Measurements from ENCODE around the gene LYRM4. TPM values are rescaled to one million over a fixed set of nuclear protein-coding genes. Genes with fewer than 3 reads are reported as not detected.

LYRM4 gene
- total and polyA plus RNA-seq, 9 of the 15 experiments (the other 6 are each of a cell fraction or from before 2014, with no cell fraction given), result 24.2 to 69.4 (median 41.8) TPM

- Histone ChIP-seq H3K9ac (ENCODE audit: insufficient read depth in 1 of 2, low read depth in 2 of 2, low read length in 2 of 2) (no peak overlapping the region), H3K79me2 (ENCODE audit: control insufficient read depth, insufficient read depth, low read length) (0 out of 3 replicates have a peak, but pooled peaks cover 6% of the 10 kb centered on the region), H3K27ac (ENCODE audit: extremely low read depth, low read depth, low read length) (no peak overlapping the region), H2AFZ (ENCODE audit: low read depth, low read length) (no peak overlapping the region), H3K9me1 (ENCODE audit: control insufficient read depth, insufficient read depth, low read length) (no peaks in the 10 kb centered on the region), H4K20me1 (replicated peaks; ENCODE audit: control insufficient read depth, insufficient read depth, low read length) (peaks cover 6% of the 10 kb centered on the region; the same call in 1 of the 2 replicates), H3K27me3 (ENCODE audit: control insufficient read depth in 2 of 2, insufficient read depth in 2 of 2, low read length in 2 of 2) (no peaks in the 10 kb centered on the region), H3K9me3 (replicated peaks; ENCODE audit: control insufficient read depth, insufficient read depth, low read depth, low read length) (no peaks in the 10 kb centered on the region), H3K4me3 (no peak overlapping the region), H3K4me2 (ENCODE audit: insufficient read depth, low read length) (no peak overlapping the region), H3K4me1 (replicated peaks in 1 of 2; ENCODE audit: control insufficient read depth in 2 of 2, insufficient read depth in 2 of 2, low read length in 2 of 2) (peaks cover 3 to 9% of the 10 kb centered on the region in 2 experiments; a peak in 4 of 5 replicates), H3K36me3 (ENCODE audit: control insufficient read depth, insufficient read depth, low read length) (peaks cover 14% of the 10 kb centered on the region)
- intact Hi-C loops (cut with micrococcal nuclease), result no loop called here
- WGBS (ENCODE audit: insufficient coverage, low coverage, missing lambda C conversion rate), result 86% methylated on average over 7 of the region's 7 CpGs
- in situ Hi-C loops (cut with MboI), result no loop called here
- FAIRE-seq (no peak), ATAC-seq (no peak), DNase-seq (ENCODE audit: extremely low read depth in 1 of 4, low spot score in 3 of 4) (no peak)
- ChIA-PET CTCF (ENCODE audit: low intra/inter-chr PET ratio) (no interaction called here), POLR2A (interaction anchor here (0.6 kb wide), 1 partner anchor 12 kb away, joined by 4 read pairs; no protein-coding TSS in a partner anchor)
- no TSS peak for BruUV-seq (replicated peaks)
- TF ChIP-seq EP400 (IDR thresholded peaks at IDR 0.05) (no peak), ZNF134 (CRISPR knock-in tag; conservative IDR thresholded peaks at IDR 0.05) (no peak), JUND (IDR thresholded peaks at IDR 0.05; ENCODE audit: borderline replicate concordance, low read depth, low read length) (no peak), JUND (tag; IDR thresholded peaks at IDR 0.05; ENCODE audit: borderline replicate concordance, low read depth, low read length) (no peak), KAT8 (IDR thresholded peaks at IDR 0.05; ENCODE audit: low read depth) (no peak), BDP1 (IDR thresholded peaks at IDR 0.05; ENCODE audit: insufficient read depth, insufficient read length) (no peak), EP300 (IDR thresholded peaks at IDR 0.05; ENCODE audit: low read length) (no peak), AFF4 (CRISPR knock-in tag; IDR thresholded peaks at IDR 0.05) (no peak), NUFIP1 (IDR thresholded peaks at IDR 0.05; ENCODE audit: partially characterized antibody) (no peak), KLF10 (CRISPR knock-in tag; IDR thresholded peaks at IDR 0.05) (no peak), STAG1 (CRISPR knock-in tag; IDR thresholded peaks at IDR 0.05; ENCODE audit: borderline replicate concordance) (no peak), CEBPZ (IDR thresholded peaks at IDR 0.05; ENCODE audit: borderline replicate concordance, low read depth, low read length) (no peak), PREB (CRISPR knock-in tag; IDR thresholded peaks at IDR 0.05) (no peak), NR3C1 (CRISPR knock-in tag; IDR thresholded peaks at IDR 0.05) (no peak), MTA3 (IDR thresholded peaks at IDR 0.05; ENCODE audit: borderline replicate concordance) (no peak), SLC30A9 (CRISPR knock-in tag; IDR thresholded peaks at IDR 0.05) (no peak), CBFB (CRISPR knock-in tag; IDR thresholded peaks at IDR 0.05) (no peak)
Measured at GRCh38 chr6:5202941-5203340, 57.8 kb downstream of the LYRM4 start.

Data from K562 (cell line).